Pancreas (tissue), 10 donors: Measurements from ENCODE around the gene ERCC6L. TPM values are rescaled to one million over a fixed set of nuclear protein-coding genes. Genes with fewer than 3 reads are reported as not detected.
"Not testable (repeated sequence)": the region's sequence is repeated elsewhere in the genome, so short reads cannot be mapped to it uniquely, and the experiment has no call there.

Experiments
- ATAC-seq, 4 donors: fragments of 200-7000 bp; cut with Tn5 transposase; one replicate each; pipeline versions ENCODE4 v1.8.0 to v1.9.1; 2020; ENCODE audit warnings: mild to moderate bottlenecking in 4 of 4, moderate library complexity in 4 of 4
- DNase-seq, 6 donors: peaks; one replicate each; pipeline ENCODE4 v3.0.0-alpha.2; 2020
- FAIRE-seq: peaks from 2 replicates; lab custom pipeline; 2012; peaks lifted over from hg19 to GRCh38; lab: Jason Lieb, UNC
- H3K27ac ChIP-seq, 4 donors: fragments of 200-600 bp; sonication (generic); 1 replicate in 3 of 4; 2 replicates in 1 of 4; pipeline versions ENCODE4 v1.5.0 to v1.8.0; 2020
- H3K27me3 ChIP-seq, 4 donors: fragments of 200-600 bp; one replicate each; pipeline ENCODE4 v1.8.0; 2021
- H3K36me3 ChIP-seq, 3 donors: fragments of 200-600 bp; sonication (generic) in 1 of 3; one replicate each; pipeline versions ENCODE4 v1.5.0 to v1.8.0; 2020 to 2021
- H3K4me1 ChIP-seq, 3 donors: fragments of 200-600 bp; one replicate each; pipeline ENCODE4 v1.8.0; 2021
- H3K4me3 ChIP-seq, 4 donors: fragments of 200-600 bp; sonication (generic) in 2 of 4; one replicate each; pipeline versions ENCODE4 v1.5.0 to v1.8.0; 2020 to 2021
- H3K9me3 ChIP-seq, 4 donors: fragments of 200-600 bp; one replicate each; pipeline ENCODE4 v1.8.0; 2021
- WGBS, 2 donors: extraction: QIAGEN DNeasy Blood & Tissue Kit; methylation state at CpG; one replicate each; pipeline ENCODE4 v1.1.7; 2013; 5-methylcytosine and 5-hydroxymethylcytosine counted together
- intact Hi-C, 3 donors: fragments of 100-400 bp; cut with DNase I; formaldehyde crosslinking; loops; one replicate each; pipeline versions ENCODE4 v1.11.1 to v1.14.2; 2022
- polyA plus RNA-seq, 2 donors: library from polyadenylated mRNA; stranded (reverse); fragments of 200-250 nt; gene quantifications; one replicate each; pipeline ENCODE4 v1.2.3, GENCODE V29; 2013
- total RNA-seq, 6 donors: library from RNA; stranded (reverse); fragmentation: NEBNext Ultra II Directional in 4 of 6; extraction: Animal tissue kit (Norgen Biotek cat#: 25700) in 4 of 6; gene quantifications; one replicate each; pipeline versions ENCODE4 v1.2.1 to v1.2.4, GENCODE V29; 2021 to 2023
- TF ChIP-seq, protein P1 (sequence below), 4 donors: fragments of 200-600 bp; sonication (generic) in 3 of 4; IDR thresholded peaks; one replicate each; pipeline versions ENCODE4 v1.5.0 to v1.8.0; 2021; ENCODE audit warnings: antibody characterized with exemption in 4 of 4
- donor health status: healthy with polysubstance abuse.
- donor health status: DM: no; HTN: no; CAD: no; lungs with moderate emphysema.
- donor health status: DM: no; HTN: no; CAD: no.
- donor health status: control.
- donor health status: control.
- donor health status: Bipolar disorder and iron deficiency.
- donor health status: DM: yes; HTN: yes; CAD: no.
- donor health status: DM: no; HTN: no; CAD: no.
- donor health status: DM: no; HTN: no; CAD: no.
- donor health status: DM: yes; HTN: yes; CAD: no.

The ERCC6L gene
- total and polyA plus RNA-seq, 8 donors = 0.04 to 0.13 (median 0.09) TPM; not detected in 3

DNA sequence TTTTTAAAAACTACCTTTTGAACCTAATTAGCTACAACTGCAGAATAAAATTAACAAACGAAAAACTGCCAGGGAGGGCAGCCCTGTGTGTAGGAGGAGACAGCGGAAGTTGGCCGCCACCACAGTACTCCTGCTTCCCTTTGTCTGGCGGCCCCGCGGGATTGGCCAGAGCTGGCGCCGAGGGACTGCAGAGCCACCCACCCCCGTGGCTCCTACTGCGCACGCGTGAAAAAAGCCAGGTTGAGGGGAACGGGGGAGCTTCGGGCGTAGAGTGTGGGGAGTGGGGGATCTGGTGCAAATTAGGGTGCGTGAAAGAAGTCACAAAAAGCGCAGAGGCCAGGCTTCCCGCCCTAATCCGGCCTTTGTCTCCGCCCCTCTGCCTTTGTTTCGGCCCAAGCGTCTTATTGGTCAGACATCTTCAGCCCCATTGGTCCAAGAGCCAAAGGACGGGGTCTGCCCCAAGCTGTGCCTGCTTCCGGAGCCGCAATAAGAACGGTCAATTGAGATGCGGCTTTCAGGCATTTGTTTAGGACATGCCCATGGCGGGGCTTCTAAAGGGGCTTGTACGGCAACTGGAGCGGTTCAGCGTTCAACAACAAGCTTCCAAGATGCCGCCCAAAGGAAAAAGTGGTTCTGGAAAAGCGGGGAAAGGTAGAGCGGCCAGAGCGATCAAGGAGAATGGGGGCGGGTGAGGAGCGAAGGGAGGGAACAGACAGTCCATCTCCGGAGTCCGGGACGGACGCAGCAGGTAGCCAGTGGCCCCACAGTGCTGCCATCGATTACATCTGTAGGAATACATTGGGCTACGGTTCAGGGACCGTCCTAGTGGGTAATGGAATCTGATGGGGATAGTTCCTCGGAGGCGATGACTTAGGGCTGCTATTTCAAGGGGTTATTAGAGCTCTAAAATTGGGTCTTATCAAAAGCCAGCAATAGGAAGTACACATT lies 57.4 kb downstream of the ERCC6L start, which contains the start of gene PIN4:
Gene PIN4 (plus strand): TSS at position 580 of the 948 bp plus-strand sequence. CDS start 29 bp downstream, at position 609.
- no peaks in the 10 kb centered on the region for H3K9me3 ChIP-seq
- ATAC-seq (peak; percentile 95 to 99 (median 98)), FAIRE-seq (peak; percentile 79), DNase-seq (peak; percentile 82 to 92 (median 90))
- peaks cover 0 to 4% (median 0%) of the 10 kb centered on the region in 3 donors for H3K4me1 ChIP-seq
- H3K36me3 ChIP-seq = no peaks in the 10 kb centered on the region
- WGBS, 2 donors = 0 to 16% methylated on average over 46 of the region's 46 CpGs
- peaks cover 0 to 5% (median 0%) of the 10 kb centered on the region in 4 donors for H3K27me3 ChIP-seq
- peak within 1 kb of the TSS; percentile 41 to 51 (median 48) for H3K4me3 ChIP-seq
- peak within 1 kb of the TSS; percentile 51 to 77 (median 71) for H3K27ac ChIP-seq
- TF ChIP-seq, protein P1, sequence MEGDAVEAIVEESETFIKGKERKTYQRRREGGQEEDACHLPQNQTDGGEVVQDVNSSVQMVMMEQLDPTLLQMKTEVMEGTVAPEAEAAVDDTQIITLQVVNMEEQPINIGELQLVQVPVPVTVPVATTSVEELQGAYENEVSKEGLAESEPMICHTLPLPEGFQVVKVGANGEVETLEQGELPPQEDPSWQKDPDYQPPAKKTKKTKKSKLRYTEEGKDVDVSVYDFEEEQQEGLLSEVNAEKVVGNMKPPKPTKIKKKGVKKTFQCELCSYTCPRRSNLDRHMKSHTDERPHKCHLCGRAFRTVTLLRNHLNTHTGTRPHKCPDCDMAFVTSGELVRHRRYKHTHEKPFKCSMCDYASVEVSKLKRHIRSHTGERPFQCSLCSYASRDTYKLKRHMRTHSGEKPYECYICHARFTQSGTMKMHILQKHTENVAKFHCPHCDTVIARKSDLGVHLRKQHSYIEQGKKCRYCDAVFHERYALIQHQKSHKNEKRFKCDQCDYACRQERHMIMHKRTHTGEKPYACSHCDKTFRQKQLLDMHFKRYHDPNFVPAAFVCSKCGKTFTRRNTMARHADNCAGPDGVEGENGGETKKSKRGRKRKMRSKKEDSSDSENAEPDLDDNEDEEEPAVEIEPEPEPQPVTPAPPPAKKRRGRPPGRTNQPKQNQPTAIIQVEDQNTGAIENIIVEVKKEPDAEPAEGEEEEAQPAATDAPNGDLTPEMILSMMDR (IDR thresholded peaks at IDR 0.05) = no peak
- intact Hi-C loops = no loop called here

DNA sequence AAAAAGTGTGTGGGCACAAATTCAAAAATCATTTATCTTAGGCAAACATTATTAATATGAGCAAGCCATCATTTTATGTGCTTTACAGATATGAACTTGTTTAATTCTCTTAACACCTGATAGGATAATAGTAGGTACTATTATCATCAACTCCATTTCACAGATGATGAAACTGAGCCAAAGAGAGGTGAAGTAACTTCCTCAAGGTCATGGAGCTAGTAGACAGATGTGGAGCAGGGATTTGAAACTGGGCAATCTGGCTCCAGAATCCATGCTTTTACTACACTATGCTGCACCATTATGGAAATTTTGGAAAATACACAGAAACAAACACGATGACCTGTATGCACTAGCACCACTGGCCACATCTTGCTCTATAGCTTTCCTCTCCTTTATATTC lies 58.3 kb downstream of the ERCC6L start:
- Histone ChIP-seq H3K36me3 (no peaks in the 10 kb centered on the region), H3K27ac (peak overlapping the region in 1 of 4 donors; percentile 77), H3K4me1 (peaks cover 0 to 4% (median 0%) of the 10 kb centered on the region in 3 donors), H3K4me3 (peak overlapping the region in 2 of 4 donors; percentile 41 to 50), H3K9me3 (no peaks in the 10 kb centered on the region), H3K27me3 (peaks cover 0 to 5% (median 0%) of the 10 kb centered on the region in 4 donors)
- FAIRE-seq (no peak), ATAC-seq (no peak), DNase-seq (no peak)
- TF ChIP-seq, protein P1 (IDR thresholded peaks at IDR 0.05) = no peak
- intact Hi-C loops = no loop called here
- WGBS, 2 donors = 0 to 42% methylated on average over 1 of the region's 1 CpG

DNA sequence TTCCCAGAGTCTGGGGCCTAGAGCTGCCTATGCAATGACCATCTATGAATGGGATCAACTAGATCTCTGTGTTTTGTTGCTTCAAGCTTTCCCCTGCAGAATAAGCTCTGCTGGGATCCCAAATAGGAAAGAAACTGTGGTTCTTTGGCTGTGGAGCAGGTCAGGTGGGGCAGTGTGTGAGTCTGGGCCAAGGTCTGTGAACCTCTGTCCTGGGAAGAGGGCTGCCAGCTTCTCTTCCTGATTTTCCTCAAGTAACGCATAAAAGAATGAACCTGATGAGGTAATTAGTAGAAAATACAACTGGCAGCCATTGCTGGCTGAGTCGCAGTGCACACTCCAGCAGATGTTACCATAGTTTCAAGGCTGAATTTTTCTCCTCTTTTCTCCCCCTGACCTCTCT lies 61.8 kb downstream of the ERCC6L start:
- FAIRE-seq = no peak
- Histone ChIP-seq H3K27ac (no peak overlapping the region), H3K27me3 (peaks cover 0 to 8% (median 2%) of the 10 kb centered on the region in 4 donors), H3K4me3 (no peak overlapping the region), H3K36me3 (no peaks in the 10 kb centered on the region), H3K9me3 (no peaks in the 10 kb centered on the region), H3K4me1 (no peaks in the 10 kb centered on the region)
- no peak for DNase-seq
- intact Hi-C loops = no loop called here
- TF ChIP-seq, protein P1 (IDR thresholded peaks at IDR 0.05) = no peak
- no peak for ATAC-seq
- 56 to 66% methylated on average over 2 of the region's 2 CpGs for WGBS, 2 donors

DNA sequence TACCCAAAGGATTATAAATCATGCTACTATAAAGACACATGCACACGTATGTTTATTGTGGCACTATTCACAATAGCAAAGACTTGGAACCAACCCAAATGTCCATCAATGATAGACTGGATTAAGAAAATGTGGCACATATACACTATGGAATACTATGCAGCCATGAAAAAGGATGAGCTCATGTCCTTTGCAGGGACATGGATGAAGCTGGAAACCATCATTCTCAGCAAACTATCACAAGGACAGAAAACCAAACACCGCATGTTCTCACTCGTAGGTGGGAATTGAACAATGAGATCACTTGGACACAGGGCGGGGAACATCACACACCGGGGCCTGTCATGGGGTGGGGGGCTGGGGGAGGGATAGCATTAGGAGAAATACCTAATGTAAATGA lies 62.5 kb downstream of the ERCC6L start:
- 91 to 96% methylated on average over 2 to 3 of the region's 5 CpGs for WGBS, 2 donors
- H3K4me1 ChIP-seq, H3K4me3 ChIP-seq, DNase-seq, H3K27me3 ChIP-seq, H3K9me3 ChIP-seq, ATAC-seq, FAIRE-seq, H3K27ac ChIP-seq, intact Hi-C loops, H3K36me3 ChIP-seq: not testable (repeated sequence)

DNA sequence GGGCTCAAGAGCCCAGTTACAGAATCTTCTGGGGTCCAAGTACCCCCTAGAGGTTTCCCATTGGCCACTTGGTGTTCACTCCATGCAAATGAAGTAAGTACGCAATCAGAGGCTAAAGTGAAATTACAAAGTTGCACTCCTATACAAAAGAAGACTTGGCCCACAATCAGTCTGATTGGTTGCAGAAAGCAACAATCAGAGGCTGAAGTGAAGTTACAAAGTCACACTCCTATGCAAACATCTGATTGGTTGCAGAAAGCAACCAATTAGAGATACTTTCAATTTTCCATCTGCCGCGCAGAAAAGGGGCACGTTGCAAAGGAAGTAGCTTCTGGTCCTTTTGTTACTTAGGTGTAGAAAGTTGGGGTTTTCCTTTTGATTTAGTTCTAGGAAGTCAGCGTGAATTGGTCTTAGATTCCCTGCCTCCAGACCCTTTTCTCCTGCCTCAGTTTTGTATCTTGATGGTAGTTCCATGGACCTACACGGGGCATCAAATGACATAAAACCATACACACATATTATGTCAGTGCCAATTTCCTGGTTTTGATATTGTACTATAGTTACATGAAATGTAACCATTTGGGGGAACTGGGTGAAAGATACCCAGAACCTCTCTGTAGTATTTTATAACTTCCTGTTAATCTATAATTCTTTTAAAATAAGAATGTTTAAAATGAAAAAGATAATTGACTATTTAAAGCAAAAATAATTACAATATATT lies 69.7 kb downstream of the ERCC6L start:
- no peaks in the 10 kb centered on the region for H3K9me3 ChIP-seq
- intact Hi-C loops = no loop called here
- DNase-seq (no peak), ATAC-seq (no peak), FAIRE-seq (peak; percentile 57)
- WGBS, 2 donors = 57 to 59% methylated on average over 6 of the region's 6 CpGs
- H3K36me3 ChIP-seq = no peaks in the 10 kb centered on the region
- peaks cover 0 to 9% (median 2%) of the 10 kb centered on the region in 4 donors for H3K27me3 ChIP-seq
- H3K27ac ChIP-seq = no peak overlapping the region
- H3K4me3 ChIP-seq = no peak overlapping the region
- TF ChIP-seq, protein P1 (IDR thresholded peaks at IDR 0.05) = no peak
- no peaks in the 10 kb centered on the region for H3K4me1 ChIP-seq
